ENCODE results near the gene TREX2.

DNA sequence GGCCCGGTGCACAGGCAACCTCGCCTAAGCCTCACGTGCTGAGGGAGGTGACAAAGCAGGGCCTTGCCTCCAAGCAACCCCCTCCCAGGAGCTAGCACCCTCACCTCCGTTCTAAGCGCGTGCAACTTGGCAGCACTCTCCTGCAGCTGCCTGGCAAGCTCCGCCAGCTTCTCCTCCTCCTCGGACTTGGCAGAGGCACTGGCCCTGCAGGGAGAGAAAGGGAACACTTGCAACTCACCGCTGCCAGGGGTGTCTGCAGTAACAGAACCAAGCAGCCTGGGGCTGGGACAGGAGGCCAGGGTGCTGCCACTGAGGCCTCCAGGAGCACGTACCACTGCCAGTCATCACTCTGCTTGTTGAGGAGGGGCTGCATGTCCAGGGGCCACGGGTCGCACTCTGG lies 10.3 kb upstream of the TREX2 start:
- TF ChIP-seq POLR2A (IDR thresholded peaks at IDR 0.05; ENCODE audit: borderline replicate concordance, extremely low read depth, insufficient read depth, insufficient read length) (no peak), ZBTB33 (IDR thresholded peaks at IDR 0.05; ENCODE audit: extremely low read depth, insufficient replicate concordance, low read length) (no peak), CTCF (IDR thresholded peaks at IDR 0.05 in 2 of 3, conservative IDR thresholded peaks at IDR 0.05 in 1 of 3; ENCODE audit: borderline replicate concordance in 1 of 3, insufficient read depth in 1 of 3, low read depth in 2 of 3, low read length in 2 of 3) (no peak), EZH2phosphoT487 (IDR thresholded peaks at IDR 0.05; ENCODE audit: borderline replicate concordance) (no peak), ELF1 (IDR thresholded peaks at IDR 0.05; ENCODE audit: borderline replicate concordance, low read depth) (no peak), CBX3 (IDR thresholded peaks at IDR 0.05; ENCODE audit: low read depth) (no peak), RAD21 (IDR thresholded peaks at IDR 0.05; ENCODE audit: low read depth) (no peak), MAX (IDR thresholded peaks at IDR 0.05) (no peak), EZH2 (IDR thresholded peaks at IDR 0.05) (no peak), EGR1 (IDR thresholded peaks at IDR 0.05; ENCODE audit: low read depth) (no peak)
- TF ChIP-seq, protein P1, sequence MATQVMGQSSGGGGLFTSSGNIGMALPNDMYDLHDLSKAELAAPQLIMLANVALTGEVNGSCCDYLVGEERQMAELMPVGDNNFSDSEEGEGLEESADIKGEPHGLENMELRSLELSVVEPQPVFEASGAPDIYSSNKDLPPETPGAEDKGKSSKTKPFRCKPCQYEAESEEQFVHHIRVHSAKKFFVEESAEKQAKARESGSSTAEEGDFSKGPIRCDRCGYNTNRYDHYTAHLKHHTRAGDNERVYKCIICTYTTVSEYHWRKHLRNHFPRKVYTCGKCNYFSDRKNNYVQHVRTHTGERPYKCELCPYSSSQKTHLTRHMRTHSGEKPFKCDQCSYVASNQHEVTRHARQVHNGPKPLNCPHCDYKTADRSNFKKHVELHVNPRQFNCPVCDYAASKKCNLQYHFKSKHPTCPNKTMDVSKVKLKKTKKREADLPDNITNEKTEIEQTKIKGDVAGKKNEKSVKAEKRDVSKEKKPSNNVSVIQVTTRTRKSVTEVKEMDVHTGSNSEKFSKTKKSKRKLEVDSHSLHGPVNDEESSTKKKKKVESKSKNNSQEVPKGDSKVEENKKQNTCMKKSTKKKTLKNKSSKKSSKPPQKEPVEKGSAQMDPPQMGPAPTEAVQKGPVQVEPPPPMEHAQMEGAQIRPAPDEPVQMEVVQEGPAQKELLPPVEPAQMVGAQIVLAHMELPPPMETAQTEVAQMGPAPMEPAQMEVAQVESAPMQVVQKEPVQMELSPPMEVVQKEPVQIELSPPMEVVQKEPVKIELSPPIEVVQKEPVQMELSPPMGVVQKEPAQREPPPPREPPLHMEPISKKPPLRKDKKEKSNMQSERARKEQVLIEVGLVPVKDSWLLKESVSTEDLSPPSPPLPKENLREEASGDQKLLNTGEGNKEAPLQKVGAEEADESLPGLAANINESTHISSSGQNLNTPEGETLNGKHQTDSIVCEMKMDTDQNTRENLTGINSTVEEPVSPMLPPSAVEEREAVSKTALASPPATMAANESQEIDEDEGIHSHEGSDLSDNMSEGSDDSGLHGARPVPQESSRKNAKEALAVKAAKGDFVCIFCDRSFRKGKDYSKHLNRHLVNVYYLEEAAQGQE (IDR thresholded peaks at IDR 0.05; ENCODE audit: low read depth) = no peak
